Endodermal cell (in vitro differentiated cells): ENCODE results near the gene ZSCAN10. TPM values are rescaled to one million over a fixed set of nuclear protein-coding genes. Genes with fewer than 3 reads are reported as not detected.

Experiments
- DNase-seq: peaks from one replicate; pipeline ENCODE4 v3.0.0-alpha.2; 2017
- H3K27ac ChIP-seq: 2 replicates; pipeline ENCODE4 v1.5.1; 2013; ENCODE audit warnings: mild to moderate bottlenecking, low read depth, low read length, moderate library complexity
- H3K27me3 ChIP-seq: 2 replicates; pipeline ENCODE4 v1.6.1; 2013; ENCODE audit warnings: mild to moderate bottlenecking, low read length, moderate library complexity; ENCODE audit not compliant: insufficient read depth, control insufficient read depth, poor library complexity, severe bottlenecking
- H3K36me3 ChIP-seq: 2 replicates; pipeline ENCODE4 v1.7.0; 2013; ENCODE audit warnings: mild to moderate bottlenecking, low read length, moderate library complexity; ENCODE audit not compliant: control insufficient read depth, insufficient read depth
- H3K4me1 ChIP-seq: one replicate; pipeline ENCODE4 v1.7.0; 2013; ENCODE audit warnings: low read length; ENCODE audit not compliant: control insufficient read depth, insufficient read depth
- H3K4me3 ChIP-seq: 2 replicates; pipeline ENCODE4 v1.5.1; 2013; ENCODE audit warnings: mild to moderate bottlenecking, low read length, moderate library complexity
- H3K9ac ChIP-seq: 2 replicates; pipeline ENCODE4 v1.6.1; 2013; ENCODE audit warnings: mild to moderate bottlenecking, low read length, moderate library complexity; ENCODE audit not compliant: poor library complexity, severe bottlenecking; ENCODE audit errors: extremely low read depth
- H3K9me3 ChIP-seq: 2 replicates; pipeline ENCODE4 v1.6.1; 2013; ENCODE audit warnings: mild to moderate bottlenecking, low read length, moderate library complexity; ENCODE audit not compliant: control insufficient read depth
- H3K27ac Mint-ChIP-seq: 2 replicates; pipeline ENCODE4 v1.8.0; 2020; ENCODE audit warnings: mixed read lengths
- H3K27me3 Mint-ChIP-seq: 2 replicates; pipeline ENCODE4 v1.8.0; 2021; ENCODE audit warnings: mild to moderate bottlenecking, mixed read lengths; ENCODE audit not compliant: insufficient read depth
- H3K36me3 Mint-ChIP-seq: 2 replicates; pipeline ENCODE4 v1.8.0; 2020; ENCODE audit warnings: low read depth, mixed read lengths
- H3K4me1 Mint-ChIP-seq: 2 replicates; pipeline ENCODE4 v1.8.0; 2020; ENCODE audit warnings: mixed read lengths
- H3K4me3 Mint-ChIP-seq: 2 replicates; pipeline ENCODE4 v1.8.0; 2020; ENCODE audit warnings: mild to moderate bottlenecking, moderate library complexity, mixed read lengths
- H3K9me3 Mint-ChIP-seq: 2 replicates; pipeline ENCODE4 v1.8.0; 2020; ENCODE audit warnings: mild to moderate bottlenecking, mixed read lengths
- CTCF ChIP-seq: fragments of 200-600 bp; sonication (generic); conservative IDR thresholded peaks from 2 replicates; pipeline ENCODE4 v1.5.0; 2021; ENCODE audit warnings: antibody characterized with exemption, mild to moderate bottlenecking
- WGBS, 2 experiments: methylation state at CpG; one replicate each; pipeline versions ENCODE4 v1.1.5 to v1.1.7; 2013; ENCODE audit warnings: missing lambda C conversion rate in 2 of 2, mixed read lengths in 1 of 2; ENCODE audit not compliant: insufficient coverage in 1 of 2, insufficient read length in 1 of 2; 5-methylcytosine and 5-hydroxymethylcytosine counted together
- total RNA-seq, 2 donors: library from RNA; stranded (reverse); fragmentation: NEBNext Ultra II Directional in 1 of 2; extraction: Animal tissue kit (Norgen Biotek cat#: 25700) in 1 of 2; gene quantifications; 2 replicates in 1 of 2; 3 replicates in 1 of 2; pipeline ENCODE4 v1.2.1, GENCODE V29; 2021

Gene ZSCAN10
- total RNA-seq, 2 donors from 2014 or later: 36.6 to 70.0 TPM

GRCh38 chr16:3101018-3101840 is 2.1 kb upstream of the ZSCAN10 start:
- peak overlapping the region; percentile 31 for H3K4me3 Mint-ChIP-seq

GRCh38 chr16:3099732-3100499 is 822 bp upstream of the ZSCAN10 start:
- H3K27ac Mint-ChIP-seq: peak overlapping the region; percentile 94
- peaks cover 3% of the 10 kb centered on the region for H3K36me3 Mint-ChIP-seq
- no peak for TF ChIP-seq CTCF

More at GRCh38 chr16:3101018-3101840, 2.1 kb upstream of the ZSCAN10 start:
- peak; percentile 88 for TF ChIP-seq CTCF
- H3K9me3 ChIP-seq: no peaks in the 10 kb centered on the region
- Mint-ChIP-seq H3K27me3 (no peaks in the 10 kb centered on the region), H3K4me1 (peaks cover 32% of the 10 kb centered on the region), H3K36me3 (no peaks in the 10 kb centered on the region), H3K27ac (peak overlapping the region; percentile 95), H3K9me3 (no peaks in the 10 kb centered on the region)
- peaks cover 10% of the 10 kb centered on the region for H3K4me1 ChIP-seq
- no peak overlapping the region for H3K9ac ChIP-seq
- peak; percentile 83 for DNase-seq
- H3K27ac ChIP-seq: no peak overlapping the region
- peaks cover 2% of the 10 kb centered on the region for H3K36me3 ChIP-seq
- H3K27me3 ChIP-seq: no peaks in the 10 kb centered on the region
- H3K4me3 ChIP-seq: no peak overlapping the region
- 72% methylated on average over 16 to 25 of the region's 29 CpGs for WGBS, 2 experiments

GRCh38 chr16:3099395-3099731 is 269 bp upstream of the ZSCAN10 start:
- H3K36me3 ChIP-seq: peaks cover 4% of the 10 kb centered on the region
- H3K27me3 ChIP-seq: no peaks in the 10 kb centered on the region
- H3K4me3 ChIP-seq: peak overlapping the region; percentile 91
- H3K36me3 Mint-ChIP-seq: peaks cover 9% of the 10 kb centered on the region
- peaks cover 10% of the 10 kb centered on the region for H3K4me1 ChIP-seq
- H3K27ac Mint-ChIP-seq: peak overlapping the region; percentile 94
- no peak overlapping the region for H3K27ac ChIP-seq
- peaks cover 26% of the 10 kb centered on the region for H3K4me1 Mint-ChIP-seq
- no peaks in the 10 kb centered on the region for H3K9me3 ChIP-seq
- no peak for DNase-seq
- H3K27me3 Mint-ChIP-seq: no peaks in the 10 kb centered on the region
- no peak for TF ChIP-seq CTCF
- peak overlapping the region; percentile 74 for H3K9ac ChIP-seq
- peak overlapping the region; percentile 97 for H3K4me3 Mint-ChIP-seq
- WGBS, 2 experiments: 13 to 21% methylated on average over 4 to 5 of the region's 5 CpGs
- no peaks in the 10 kb centered on the region for H3K9me3 Mint-ChIP-seq

More at GRCh38 chr16:3099732-3100499, 822 bp upstream of the ZSCAN10 start:
- Histone ChIP-seq H3K4me3 (peak overlapping the region; percentile 91), H3K27me3 (no peaks in the 10 kb centered on the region), H3K4me1 (peaks cover 10% of the 10 kb centered on the region), H3K9me3 (no peaks in the 10 kb centered on the region), H3K36me3 (peaks cover 4% of the 10 kb centered on the region), H3K9ac (peak overlapping the region; percentile 74), H3K27ac (no peak overlapping the region)
- peak overlapping the region; percentile 97 for H3K4me3 Mint-ChIP-seq
- DNase-seq: peak; percentile 99
- H3K4me1 Mint-ChIP-seq: peaks cover 26% of the 10 kb centered on the region
- 2 to 6% methylated on average over 16 to 34 of the region's 39 CpGs for WGBS, 2 experiments
- H3K9me3 Mint-ChIP-seq: no peaks in the 10 kb centered on the region
- H3K27me3 Mint-ChIP-seq: no peaks in the 10 kb centered on the region
